GM21786 (cell line): ENCODE results near the gene F7.

ENCODE experiments used
- ATAC-seq: cut with Tn5 transposase; IDR thresholded peaks from one replicate; pipeline ENCODE4 v1.9.1; 2021; ENCODE audit not compliant: unreplicated experiment

Gene F7

DNA sequence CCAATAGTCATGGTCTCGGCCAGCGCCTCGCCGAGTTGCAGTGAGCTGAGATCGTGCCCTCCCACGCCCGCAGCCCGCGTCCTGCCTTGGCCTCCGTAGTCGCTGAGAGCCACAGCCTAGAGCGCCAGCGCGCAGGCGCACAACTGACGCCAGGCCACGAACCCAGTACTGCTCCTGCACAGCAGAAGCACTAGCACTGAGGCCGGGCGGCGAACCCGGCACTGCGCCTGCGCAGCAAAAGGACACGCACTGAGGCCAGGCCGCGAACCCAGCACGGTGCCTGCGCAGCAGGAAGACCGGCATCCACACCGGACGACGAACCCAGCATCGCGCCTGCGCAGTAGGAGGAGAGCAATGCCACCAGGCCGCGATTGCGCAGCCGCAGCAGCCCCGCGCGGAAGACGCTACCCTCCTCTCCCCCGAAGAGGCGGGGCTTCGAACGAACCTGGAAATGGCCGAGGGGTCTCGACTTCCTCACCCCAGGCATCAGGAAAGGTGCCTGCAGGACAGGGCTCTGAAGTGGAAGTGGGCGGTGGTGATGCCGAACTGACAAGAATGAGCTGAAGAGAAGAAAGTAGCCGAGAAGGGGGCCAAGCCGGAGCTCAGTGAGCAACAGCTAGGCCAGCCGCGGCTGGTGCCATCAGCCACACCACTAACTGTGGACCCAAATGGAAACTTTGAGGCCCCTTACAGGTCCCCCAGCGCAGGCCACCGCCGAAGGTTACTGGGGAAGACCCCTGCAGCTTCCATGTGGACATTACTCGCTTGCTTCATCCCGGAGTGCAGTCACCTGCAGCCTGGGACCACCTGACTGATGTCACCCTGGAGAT, 24.5 kb downstream of the F7 start:
- no peak for ATAC-seq

- no peak for ATAC-seq
Observed at GRCh38 chr13:113135281-113135760, 29.7 kb downstream of the F7 start.

- no peak for ATAC-seq
Observed at GRCh38 chr13:113137691-113138298, 32.2 kb downstream of the F7 start.

GRCh38 chr13:113138792-113139551, 33.4 kb downstream of the F7 start:
- no peak for ATAC-seq

DNA sequence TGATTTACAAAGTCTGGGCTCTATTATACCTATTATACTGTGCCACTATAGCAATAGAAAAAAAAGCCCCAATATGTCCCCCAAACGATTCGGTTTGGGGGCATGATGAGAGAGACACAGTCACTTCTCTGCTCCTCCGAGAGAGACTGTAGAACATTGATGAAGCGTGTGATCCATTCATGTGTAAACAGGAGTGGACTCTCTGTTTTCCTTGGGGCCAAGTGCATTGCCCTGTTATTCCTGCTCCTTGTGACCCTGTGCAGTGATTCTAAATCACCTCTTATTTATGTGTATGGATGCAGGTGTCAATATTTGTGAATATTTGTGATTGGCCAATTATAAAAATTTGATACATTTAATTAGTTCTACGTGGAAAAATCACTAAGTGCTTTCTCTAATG, 34.0 kb downstream of the F7 start:
- ATAC-seq = no peak

- no peak for ATAC-seq
Observed at GRCh38 chr13:113140677-113141600, 35.3 kb downstream of the F7 start.

DNA sequence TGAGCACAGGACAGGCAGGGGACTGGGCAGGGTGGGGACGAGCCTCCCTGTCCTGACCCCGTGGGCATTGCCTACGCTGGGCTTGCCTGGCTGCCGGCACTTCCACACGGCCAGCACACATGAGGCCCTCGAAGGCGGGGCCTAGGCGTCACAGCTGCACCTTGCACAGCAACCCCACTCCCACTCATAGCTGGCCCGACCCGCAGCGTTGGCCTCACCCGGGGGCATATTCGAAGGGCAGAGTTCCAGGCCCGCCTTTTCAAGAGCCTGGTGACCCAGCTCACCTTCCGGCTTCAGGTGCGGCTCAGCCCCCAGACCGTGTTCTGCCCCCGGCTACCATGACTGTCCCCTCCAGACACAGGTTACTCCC, 36.0 kb downstream of the F7 start:
- no peak for ATAC-seq

DNA sequence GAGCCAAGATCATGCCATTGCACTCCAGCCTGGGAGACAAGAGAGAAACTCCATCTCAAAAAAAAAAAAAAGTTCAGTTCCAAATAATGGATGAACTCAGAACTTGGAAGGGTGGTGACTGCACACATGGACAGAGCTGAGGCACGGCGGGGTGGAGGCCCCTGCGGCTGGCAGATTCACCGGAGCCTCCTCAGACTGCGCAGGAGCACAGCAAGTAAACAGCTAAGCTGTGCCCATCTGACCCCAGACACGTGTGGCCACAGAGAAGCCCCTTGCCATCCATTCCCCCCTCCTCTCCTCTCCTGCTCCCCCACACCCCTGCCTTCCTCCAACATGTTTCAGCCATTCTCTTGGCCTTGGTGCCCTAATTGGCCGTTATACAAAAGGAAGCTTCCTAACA, 37.3 kb downstream of the F7 start:
- ATAC-seq = no peak

GRCh38 chr13:113143466-113144254, 38.1 kb downstream of the F7 start:
- no peak for ATAC-seq

- ATAC-seq = no peak
Observed at GRCh38 chr13:113144255-113144629, 38.7 kb downstream of the F7 start.

- no peak for ATAC-seq
Observed at GRCh38 chr13:113145496-113145895, 39.9 kb downstream of the F7 start.

GRCh38 chr13:113145911-113146598, 40.5 kb downstream of the F7 start:
- ATAC-seq = no peak

- ATAC-seq = no peak
Observed at GRCh38 chr13:113146750-113147149, 41.2 kb downstream of the F7 start.

GRCh38 chr13:113147206-113147605, 41.6 kb downstream of the F7 start:
- ATAC-seq = no peak

DNA sequence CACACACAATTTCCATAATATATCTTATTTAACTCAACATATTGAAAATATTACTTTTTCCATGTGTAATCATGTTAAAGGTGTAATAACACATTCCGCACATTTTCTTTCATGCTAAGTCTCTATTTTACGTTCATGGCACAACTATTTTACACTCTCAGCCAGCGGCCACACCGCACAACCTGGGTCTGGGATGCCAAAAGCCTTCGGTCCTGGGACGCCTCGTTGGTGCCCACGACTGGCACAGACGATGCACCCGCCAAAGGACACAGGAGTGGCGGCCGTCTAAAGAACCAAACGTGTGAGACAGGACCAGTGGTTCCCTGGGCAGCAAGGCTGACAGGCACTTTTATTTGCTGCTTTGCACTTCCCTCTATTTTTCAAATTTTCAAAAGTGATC, 42.8 kb downstream of the F7 start:
- ATAC-seq = no peak

- ATAC-seq = no peak
Observed at GRCh38 chr13:113148940-113149503, 43.4 kb downstream of the F7 start.

GRCh38 chr13:113149711-113150549, 44.3 kb downstream of the F7 start:
- no peak for ATAC-seq
